Measurements from ENCODE around the gene MAP2K1.
A peak's percentile ranks its signal among the peaks of the same experiment; 100 is the strongest.
"Not testable (repeated sequence)": the region's sequence is repeated elsewhere in the genome, so short reads cannot be mapped to it uniquely, and the experiment has no call there.

MAP2K1 gene

DNA sequence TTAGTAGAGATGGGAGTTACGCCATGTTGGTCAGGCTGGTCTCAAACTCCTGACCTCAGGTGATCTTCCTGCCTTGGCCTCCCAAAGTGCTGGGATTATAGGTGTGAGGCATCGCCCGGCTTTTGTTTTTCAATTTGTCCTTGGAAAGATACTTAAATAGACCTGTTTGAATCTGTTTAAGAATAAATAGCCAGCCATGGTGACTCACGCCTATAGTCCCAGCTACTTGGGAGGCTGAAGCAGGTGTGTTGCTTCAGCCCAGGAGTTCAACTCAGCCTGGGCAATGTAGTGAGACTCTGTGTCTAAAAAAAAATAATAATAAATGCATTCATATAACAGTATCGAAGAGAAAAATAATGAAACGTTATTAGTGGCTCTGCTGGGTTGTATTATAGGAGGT is 93.6 kb downstream of the MAP2K1 start:
- no peak for DNase-seq (ENCODE audit: low spot score)

DNA sequence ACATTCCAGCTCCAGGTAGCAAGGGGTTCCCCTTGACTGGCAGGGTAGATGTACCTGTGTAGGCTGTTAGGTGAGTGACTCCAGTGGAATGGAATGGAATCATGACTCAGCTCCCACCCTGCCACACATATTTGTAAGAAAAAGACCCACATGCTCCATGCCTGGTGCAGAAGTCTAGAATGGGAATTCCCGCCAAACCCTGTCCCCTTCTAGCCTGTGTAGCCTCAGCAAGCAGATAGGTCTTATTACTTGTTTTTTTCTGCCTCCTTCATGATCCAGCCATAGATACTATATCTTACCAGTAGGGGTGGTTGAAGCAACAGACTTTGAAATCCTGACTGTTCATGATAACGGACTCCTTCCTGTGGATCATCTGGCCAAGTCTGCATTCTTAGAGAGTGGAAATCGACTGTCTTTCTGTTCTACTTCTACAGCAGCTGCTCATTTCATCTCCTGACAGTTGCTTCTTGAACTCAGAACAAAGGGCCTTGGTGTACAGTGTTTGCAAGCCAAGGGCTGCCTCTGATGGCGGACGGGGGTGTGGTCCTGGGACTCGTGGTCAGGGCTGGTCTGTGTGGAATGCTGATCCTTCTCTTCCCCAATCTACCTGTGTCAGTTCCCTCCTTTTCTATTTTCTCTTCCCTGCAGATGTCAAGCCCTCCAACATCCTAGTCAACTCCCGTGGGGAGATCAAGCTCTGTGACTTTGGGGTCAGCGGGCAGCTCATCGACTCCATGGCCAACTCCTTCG is 94.6 kb downstream of the MAP2K1 start:
- no peak for DNase-seq (ENCODE audit: low spot score)

DNA sequence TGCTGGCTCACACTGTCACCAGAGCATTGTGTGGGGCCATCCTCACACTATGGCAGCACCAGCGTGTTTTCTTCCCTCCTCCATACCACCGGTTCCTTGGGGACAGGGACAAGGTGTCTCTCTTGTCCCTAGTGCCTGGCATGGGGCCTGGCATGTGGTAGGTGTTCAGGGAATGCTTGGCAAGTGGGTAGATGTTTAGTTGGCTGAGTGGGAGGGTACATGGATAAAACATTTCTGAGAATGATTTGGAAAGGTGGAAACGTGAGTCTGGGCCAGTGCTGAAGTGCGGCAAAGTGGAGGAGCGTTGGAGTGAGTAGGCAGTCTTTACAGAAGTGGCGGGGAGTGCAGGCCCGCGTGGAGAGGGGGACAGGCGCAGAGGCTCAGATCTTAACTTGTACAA is 95.8 kb downstream of the MAP2K1 start:
- no peak for DNase-seq (ENCODE audit: low spot score)

DNA sequence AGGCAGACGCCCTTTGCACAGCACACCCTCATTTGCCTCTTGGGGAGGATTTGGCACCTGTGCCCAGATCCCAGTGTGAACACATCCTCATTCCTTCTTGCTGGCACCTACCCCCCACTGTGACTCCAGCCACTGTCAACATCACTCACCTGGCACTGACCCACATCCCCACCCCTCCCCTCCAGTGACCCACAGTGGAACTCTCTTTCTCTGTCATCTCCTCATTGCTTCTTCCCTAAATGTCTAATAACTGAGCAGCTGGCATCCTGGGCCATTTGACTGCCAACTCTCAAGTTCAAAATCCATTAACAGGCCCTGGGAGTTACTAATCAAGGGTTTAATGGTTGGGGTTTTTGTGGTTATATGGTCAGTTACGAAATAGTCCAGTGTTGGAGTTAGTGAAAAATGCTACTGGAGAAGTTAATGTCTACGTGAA is 96.4 kb downstream of the MAP2K1 start:
- no peak for DNase-seq (ENCODE audit: low spot score)

DNA sequence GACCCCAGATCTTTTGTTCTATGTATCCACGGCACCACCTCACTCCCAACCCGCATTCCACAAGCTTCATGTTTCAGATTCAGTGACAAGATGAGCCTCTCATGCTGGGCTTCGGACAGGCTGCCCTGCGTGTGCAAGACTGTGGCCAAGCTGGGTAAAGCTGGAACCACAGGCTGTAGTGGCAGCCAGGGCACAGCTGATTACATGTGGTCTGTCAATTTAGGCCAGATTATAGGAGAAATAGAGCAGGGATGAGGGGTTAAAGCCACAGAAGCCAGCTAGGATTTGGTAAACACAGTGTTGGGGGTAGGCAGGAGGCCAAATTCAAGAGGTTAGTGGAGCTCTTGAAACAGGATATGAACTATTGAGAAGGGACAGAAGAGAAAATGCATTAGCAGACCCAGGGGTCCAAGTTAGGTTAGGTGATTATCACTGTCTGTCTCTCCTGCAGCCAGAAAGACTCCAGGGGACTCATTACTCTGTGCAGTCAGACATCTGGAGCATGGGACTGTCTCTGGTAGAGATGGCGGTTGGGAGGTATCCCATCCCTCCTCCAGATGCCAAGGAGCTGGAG is 97.9 kb downstream of the MAP2K1 start:
- DNase-seq (ENCODE audit: low spot score), result no peak

DNA sequence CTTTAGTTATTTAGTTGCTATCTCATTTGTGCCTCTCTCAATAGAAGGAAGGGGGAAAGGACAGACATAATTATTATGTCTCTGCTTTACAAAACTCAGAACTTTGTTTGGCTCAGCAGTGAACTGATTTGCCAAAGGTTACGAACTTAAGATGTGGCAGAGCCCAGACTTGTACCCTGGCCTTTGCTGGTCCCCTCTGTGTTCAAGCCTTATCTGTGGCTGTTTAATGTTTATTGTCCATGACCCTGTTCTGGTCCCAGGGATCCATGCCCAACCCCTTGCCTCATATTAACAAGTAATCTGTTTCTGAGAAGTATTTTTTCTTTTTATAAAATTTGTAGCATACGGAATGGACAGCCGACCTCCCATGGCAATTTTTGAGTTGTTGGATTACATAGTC is 100.2 kb downstream of the MAP2K1 start:
- no peak for DNase-seq (ENCODE audit: low spot score)

DNA sequence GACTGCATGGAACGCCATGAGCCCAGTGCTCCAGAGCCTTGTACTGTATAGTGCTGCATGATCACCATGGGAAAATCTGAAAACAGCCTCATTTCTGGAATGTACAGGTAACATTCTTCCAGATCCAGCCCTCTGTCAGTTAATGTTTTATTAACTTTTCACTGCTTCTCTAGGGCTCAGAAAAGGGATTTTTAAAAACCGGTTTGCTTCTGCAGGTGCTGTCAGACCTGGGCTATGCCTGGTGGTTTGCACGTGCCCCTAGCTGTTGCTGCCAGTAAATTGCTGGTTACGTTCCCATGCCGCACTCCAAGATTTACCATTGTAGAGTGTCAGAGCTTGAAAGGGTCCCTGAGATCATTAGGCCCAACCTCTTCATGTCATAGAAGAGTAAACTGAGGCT is 101.8 kb downstream of the MAP2K1 start:
- no peak for DNase-seq (ENCODE audit: low spot score)

DNA sequence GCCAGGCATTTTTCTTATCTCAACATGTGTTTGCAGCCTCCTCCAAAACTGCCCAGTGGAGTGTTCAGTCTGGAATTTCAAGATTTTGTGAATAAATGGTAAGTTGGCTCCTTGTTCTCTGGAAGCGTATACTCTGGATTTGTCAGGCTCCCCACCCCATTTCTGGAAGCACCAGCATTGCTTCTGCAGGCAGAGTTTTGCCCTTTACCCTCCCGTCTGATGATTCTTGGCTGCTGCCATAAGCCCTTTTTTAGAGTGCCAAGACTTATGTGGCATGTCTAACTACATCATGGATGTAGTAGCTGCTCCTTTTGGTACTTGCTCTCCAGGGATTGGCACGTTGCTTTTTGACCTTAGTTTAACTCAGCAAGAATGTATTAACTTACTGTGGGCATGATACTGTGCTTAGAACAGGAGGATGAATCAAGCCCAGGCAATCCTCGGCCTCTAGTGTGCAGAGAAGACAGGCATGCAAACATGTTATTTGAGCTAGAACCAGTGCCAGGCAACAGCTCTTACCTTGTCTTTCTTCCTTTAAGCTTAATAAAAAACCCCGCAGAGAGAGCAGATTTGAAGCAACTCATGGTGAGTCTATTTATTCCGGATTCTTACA is 102.6 kb downstream of the MAP2K1 start:
- no peak for DNase-seq (ENCODE audit: low spot score)

DNA sequence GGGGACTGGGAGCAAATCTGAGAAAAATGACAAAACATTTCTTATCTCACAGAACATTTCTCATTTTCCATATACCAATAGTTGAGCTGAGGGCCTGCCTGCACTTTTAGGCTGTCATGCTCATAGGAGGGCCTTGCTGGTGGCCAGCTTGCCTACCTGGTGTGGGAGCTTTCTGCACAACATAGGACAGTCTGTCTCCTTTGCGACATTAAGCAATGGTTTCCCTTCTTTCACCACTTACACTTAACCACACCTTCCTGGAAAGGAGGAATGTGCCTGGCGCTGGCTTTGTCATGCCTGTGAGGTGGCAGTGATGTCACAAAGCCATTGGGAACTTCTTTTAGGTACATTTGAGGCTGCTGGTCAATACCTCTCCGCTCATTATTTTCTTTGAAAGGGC is 105.1 kb downstream of the MAP2K1 start:
- DNase-seq (ENCODE audit: low spot score), result no peak

DNA sequence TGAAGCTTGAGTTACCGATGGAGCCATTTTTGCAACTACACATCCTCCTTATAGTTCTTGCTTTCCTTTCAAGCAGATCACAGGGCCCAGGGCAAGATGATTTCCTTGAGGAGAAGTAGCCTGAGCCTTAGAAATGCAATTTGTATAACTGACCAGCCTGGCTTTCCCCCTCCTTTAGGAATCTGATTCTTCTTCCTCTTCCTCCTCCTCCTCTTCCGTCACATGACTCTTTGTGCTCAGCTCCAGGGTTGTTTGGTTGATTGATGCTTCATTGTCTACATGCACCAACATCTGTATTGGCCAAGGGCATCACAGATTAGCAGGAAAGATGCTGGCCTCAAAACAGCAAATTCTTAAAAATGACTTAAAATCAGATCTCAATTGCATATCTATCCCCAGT is 107.5 kb downstream of the MAP2K1 start:
- DNase-seq (ENCODE audit: low spot score), result no peak

DNA sequence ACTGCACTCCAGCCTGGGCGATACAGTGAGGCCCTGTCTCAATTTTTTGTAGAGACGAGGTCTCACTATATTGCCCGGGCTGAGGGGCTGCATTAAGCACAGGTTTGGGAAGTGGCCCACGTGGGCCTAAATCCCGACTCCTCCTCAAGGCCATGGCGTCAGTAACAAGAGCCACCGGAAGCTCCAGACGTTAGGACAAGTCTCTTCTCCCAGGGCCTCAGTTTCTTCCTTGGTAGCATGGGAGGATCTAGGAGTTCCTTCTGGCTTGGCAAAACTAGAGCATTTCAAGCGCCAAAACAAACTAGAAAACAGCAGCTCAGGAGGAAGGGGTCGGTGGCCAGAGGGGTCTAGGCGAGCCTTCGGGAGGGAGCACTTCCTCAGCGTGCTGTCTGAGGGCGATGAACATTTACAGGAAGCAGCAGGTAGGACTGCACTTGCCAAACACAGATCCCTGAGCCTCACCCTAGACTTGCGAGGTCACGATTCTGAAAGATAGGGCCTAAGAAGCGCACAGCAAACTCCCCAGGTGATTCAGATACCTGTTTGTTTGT is 110.3 kb downstream of the MAP2K1 start:
- no peak for DNase-seq (ENCODE audit: low spot score)

DNA sequence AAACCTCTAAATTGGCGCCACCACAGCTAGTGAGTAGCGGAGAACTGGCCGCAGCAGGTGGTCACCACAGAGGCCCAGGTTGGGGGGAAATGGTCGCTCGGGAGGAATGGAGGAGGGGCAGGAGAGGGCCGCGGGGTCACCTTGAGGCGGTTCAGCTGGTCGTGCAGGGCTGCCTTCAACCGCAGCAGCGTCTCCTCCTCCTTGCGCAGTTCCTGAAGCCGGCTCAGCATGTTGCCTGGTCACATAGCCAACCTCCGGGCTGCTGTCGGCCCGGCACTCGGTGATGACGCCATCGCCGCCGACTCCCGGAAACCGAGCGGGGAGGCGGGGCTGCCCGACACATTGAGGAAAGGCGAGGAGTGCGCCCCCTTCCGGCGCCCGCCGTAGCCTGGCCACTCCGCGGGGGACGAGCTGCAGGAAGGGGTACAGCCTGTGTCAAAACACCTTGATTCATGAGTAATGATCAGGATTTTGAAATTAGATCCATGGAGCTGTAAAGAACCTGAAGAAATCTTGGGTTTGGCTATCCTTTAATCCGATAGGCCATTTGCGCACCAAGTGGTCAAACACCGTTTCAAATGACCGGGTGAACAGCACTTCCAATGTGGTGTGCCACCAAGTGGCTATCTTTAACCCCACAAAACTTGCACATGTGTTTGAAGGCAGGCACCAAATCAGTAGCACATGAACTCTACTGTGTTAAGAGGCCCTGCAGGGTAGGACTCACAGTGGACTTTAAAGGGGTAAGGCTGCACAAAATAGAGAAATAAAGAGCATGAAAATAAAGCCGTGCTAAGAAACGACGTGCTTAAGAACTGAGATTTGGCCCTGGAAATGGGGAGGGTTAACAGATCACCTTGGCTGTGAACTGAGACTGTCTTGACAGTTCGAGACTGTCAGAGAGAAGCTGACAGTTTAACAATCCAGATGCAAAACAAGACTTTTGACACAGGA is 111.1 kb downstream of the MAP2K1 start, which contains the start of gene SNAPC5:
Gene SNAPC5, minus strand, starts transcription at position 261 of the 954 bp plus-strand sequence. Its CDS starts 31 bp downstream, at position 230.
- peak; percentile 95 for DNase-seq (ENCODE audit: low spot score)

DNA sequence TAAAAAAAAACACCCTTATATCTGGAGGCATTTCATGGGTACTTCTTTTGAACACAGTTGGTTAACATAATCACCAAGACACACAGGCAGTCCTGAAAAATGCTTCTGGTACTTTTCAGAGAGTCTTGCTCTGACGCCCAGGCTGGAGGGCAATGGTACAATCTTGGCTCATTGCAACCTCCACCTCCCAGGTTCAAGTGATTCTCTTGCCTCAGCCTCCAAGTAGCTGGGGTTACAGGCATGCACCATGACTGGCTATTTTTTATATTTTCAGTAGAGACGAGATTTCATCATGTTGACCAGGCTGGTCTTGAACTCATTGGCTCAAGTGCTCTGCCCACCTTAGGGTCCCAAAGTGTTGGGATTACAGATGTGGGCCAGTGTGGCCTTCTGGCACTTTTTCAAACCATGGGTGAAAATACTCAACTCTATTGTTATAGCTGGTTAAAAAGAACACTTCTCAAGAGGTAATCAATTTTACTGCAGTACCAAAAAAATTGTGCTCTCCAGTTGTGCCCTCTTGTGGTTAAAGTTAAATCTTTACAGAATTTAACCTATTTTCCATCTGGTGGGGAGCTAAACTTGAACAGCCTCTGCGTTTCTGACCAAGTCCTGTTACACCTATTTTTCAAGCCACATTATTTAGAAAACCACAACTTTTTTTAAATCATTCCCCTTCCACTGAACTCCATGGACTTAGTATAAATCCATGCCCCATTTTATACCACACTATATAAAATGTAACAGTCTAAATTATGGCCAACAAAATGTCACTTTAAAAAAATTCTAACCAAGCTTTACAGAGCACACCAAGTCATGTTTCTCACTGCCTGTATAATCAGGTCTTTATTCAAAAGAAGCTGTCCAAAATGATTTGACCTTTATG is 112.0 kb downstream of the MAP2K1 start:
- DNase-seq (ENCODE audit: low spot score), result peak; percentile 21

DNA sequence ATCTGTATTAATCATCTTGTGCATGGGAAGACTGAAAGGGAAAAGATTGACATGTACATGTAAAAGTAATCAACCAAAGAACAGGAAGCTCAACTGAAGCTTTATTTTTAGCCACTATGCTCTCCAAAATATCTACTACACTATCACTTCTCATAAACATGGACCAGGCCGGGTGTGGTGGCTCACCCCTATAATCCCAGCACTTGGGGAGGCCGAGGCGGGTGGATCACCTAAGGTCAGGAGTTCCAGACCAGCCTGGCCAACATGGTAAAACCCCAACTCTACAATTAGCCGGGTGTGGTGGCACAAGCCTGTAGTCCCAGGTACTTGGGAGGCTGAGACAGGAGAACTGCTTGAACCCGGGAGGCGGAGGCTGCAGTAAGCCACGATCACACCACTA is 113.6 kb downstream of the MAP2K1 start:
- not testable (repeated sequence) for DNase-seq (ENCODE audit: low spot score)

DNA sequence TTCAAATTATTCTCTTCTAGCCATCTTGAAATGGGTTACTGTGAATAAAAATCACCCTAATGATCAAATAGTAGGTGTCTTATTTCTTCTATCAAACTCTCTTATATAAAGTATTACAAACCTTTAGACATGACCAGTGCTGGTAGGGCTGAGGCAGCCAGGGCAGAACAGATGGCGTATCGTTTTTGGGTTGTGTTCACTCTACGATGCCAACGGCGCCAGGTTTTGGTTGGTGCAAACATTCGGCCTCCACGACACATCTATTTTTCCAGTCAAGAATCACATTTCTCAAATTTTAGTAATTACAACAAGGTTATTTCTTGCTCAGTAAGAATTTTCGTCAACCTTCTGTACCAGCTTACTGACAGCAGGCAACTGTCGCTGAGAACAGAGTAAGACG is 115.8 kb downstream of the MAP2K1 start:
- DNase-seq (ENCODE audit: low spot score), result no peak

DNA sequence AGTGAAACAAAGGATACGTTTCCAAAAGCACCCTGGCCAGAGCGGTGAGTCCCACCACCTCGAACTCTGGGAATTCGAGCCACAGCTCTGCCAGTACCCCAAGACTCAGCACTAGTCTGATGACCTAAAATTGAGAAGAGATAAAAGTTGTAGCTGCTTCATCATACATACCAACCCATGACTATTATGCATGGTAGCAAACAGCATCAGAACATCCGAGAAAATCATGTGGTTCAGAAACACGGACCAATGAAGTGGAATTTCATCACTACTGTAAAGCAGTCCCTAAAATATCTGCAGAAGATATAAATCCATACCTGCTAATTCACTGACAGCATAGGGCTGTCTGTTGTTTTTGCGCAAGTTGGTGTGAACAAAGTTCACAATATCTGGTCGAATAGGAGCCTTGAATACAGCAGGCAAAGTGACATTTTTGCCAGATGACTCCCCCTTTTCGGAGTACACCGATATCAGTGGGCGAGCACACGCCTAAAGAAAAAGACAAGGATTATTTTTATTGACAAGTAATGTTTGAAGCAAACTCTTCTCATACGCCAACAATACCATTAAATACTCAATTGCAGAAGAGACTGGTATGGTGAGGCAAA is 116.4 kb downstream of the MAP2K1 start:
- not testable (repeated sequence) for DNase-seq (ENCODE audit: low spot score)

DNA sequence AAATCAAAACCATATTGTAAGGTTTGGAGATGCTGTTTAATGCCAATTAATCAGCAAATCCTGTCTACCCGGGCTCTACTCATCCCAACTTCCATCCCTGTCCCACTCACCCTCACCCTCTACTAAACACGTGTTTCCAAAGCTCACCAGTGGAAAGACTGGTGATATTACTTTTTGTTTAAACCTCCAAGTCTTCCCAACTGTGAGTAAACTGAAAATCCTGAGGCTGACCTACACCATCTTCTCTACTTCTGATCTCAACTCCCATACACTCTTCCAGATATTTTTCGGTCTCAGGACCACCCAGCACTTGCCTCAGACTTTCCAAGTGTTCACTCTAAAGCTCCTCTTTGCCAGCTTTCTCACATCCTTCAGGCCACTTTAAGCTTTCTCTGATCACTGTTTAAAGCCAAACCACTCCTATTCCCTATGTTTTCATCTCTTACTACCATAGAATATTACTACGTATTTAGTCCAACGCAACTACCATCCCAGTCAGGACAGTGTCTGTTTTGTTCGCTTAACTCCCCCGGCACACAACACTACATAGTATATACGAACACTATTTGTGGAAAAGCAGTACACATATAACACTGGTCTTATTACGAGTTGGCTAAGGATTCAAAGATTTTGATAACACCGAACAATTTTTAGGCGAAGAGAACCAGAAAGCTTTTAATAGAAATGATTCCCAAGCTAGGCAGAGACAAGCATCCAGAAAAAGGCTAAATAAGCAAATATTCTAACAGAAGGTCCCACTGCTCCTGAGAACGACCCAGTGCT is 117.3 kb downstream of the MAP2K1 start:
- DNase-seq (ENCODE audit: low spot score), result no peak

DNA sequence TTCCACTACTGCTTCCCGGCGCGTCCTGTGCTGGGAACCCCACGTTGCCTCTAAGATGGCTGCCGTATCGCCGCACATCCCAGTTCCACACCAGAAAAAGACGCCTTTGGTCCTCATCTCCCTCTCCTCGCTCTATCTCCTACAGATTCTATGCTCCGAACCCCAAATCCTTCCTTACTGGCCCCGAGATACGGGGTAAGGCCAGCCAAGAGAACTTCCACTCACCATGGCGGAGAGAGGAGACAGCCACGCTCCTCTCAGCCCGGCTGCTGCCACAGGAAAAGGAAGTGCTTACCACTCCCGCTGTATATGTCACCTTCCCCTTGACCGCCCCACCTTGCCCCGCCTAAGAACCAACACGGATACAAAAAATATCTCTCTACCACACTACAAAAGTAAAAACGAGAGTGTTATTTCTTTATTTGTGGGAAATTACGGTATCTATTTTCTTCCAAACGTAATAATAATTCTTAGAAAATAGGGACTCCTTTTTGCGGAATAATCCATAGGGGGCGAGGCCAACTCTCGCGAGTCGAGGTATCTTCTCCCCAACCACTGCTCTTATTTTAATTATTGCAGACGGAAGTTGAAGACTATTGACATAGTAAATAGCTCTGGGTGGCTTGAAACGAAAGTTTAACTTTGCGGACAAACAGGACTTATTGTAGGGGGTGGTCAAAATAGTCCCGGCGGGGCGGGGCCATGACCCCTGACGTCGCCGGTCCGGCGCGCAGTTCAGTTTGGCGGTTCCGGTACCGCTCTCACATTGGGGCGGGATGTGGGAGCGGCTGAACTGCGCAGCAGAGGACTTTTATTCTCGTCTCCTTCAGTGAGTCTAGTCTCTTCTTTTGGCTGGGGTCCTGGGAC is 118.1 kb downstream of the MAP2K1 start, which contains the start of the genes RPL4 and ZWILCH:
Gene RPL4, minus strand, starts transcription at position 293 of the 867 bp plus-strand sequence. Its CDS starts 65 bp downstream, at position 228.
Gene ZWILCH, plus strand, starts transcription at position 764 of the 867 bp plus-strand sequence. Its CDS starts 13 bp downstream, at position 777.
- peak; percentile 85 for DNase-seq (ENCODE audit: low spot score)

Data from hematopoietic multipotent progenitor cell treated with erythropoietin and hydrocortisone succinate and interleukin-3 and kit ligand, for 17 days (in vitro differentiated cells).